Kidney (tissue), 14 donors: ENCODE results near the gene WDTC1. TPM values are rescaled to one million over a fixed set of nuclear protein-coding genes. Genes with fewer than 3 reads are reported as not detected.
"Not testable (repeated sequence)": the region's sequence is repeated elsewhere in the genome, so short reads cannot be mapped to it uniquely, and the experiment has no call there.

Experiments
- DNase-seq, 5 donors: peaks; one replicate each; pipeline ENCODE4 v3.0.0-alpha.2; 2013 to 2020
- FAIRE-seq: peaks from 2 replicates; lab custom pipeline; 2012; peaks lifted over from hg19 to GRCh38; lab: Jason Lieb, UNC
- H3K27ac ChIP-seq, 2 donors: one replicate each; pipeline ENCODE4 v1.7.0; 2013; ENCODE audit warnings: low read depth in 2 of 2, low read length in 2 of 2, inconsistent platforms in 1 of 2
- H3K27me3 ChIP-seq: one replicate; pipeline ENCODE4 v1.7.1; 2013; ENCODE audit warnings: low read length, inconsistent platforms; ENCODE audit not compliant: control insufficient read depth, insufficient read depth
- H3K36me3 ChIP-seq, 3 donors: one replicate each; pipeline versions ENCODE4 v1.7.0 to v1.7.1; 2013; ENCODE audit warnings: low read length in 3 of 3, control low read depth in 1 of 3, inconsistent platforms in 1 of 3; ENCODE audit not compliant: insufficient read depth in 3 of 3, control insufficient read depth in 2 of 3
- H3K4me1 ChIP-seq, 3 donors: one replicate each; pipeline versions ENCODE4 v1.7.0 to v1.7.1; 2013; ENCODE audit warnings: low read length in 3 of 3, inconsistent platforms in 1 of 3, low read depth in 1 of 3; ENCODE audit not compliant: control insufficient read depth in 2 of 3, insufficient read depth in 2 of 3
- H3K4me3 ChIP-seq, 3 donors: one replicate each; pipeline versions ENCODE4 v1.7.0 to v1.8.1; 2013; ENCODE audit warnings: low read length in 3 of 3, control low read depth in 1 of 3, inconsistent platforms in 1 of 3
- H3K9ac ChIP-seq, 3 donors: one replicate each; pipeline versions ENCODE4 v1.7.0 to v1.7.1; 2013; ENCODE audit warnings: low read length in 3 of 3, control low read depth in 1 of 3, inconsistent platforms in 1 of 3
- H3K9me3 ChIP-seq, 3 donors: one replicate each; pipeline versions ENCODE4 v1.7.0 to v1.7.1; 2013; ENCODE audit warnings: low read length in 3 of 3, control low read depth in 1 of 3, inconsistent platforms in 1 of 3; ENCODE audit not compliant: control insufficient read depth in 2 of 3, insufficient read depth in 1 of 3
- intact Hi-C: fragments of 100-400 bp; cut with DNase I; formaldehyde crosslinking; loops from one replicate; pipeline ENCODE4 v1.11.1; 2022
- polyA plus RNA-seq: library from polyadenylated mRNA; stranded (reverse); fragments of 350-450 nt; fragmentation: Illumina TruSeq; extraction: RNeasy Lipid Tissue Mini Kit (QIAGEN cat#74804); gene quantifications from one replicate; pipeline ENCODE4 v1.2.3, GENCODE V29; 2014; ENCODE audit warnings: low read depth, low replicate concordance; ENCODE audit not compliant: insufficient read depth
- total RNA-seq: library from RNA; stranded (reverse); fragmentation: NEBNext Ultra II Directional; extraction: Animal tissue kit (Norgen Biotek cat#: 25700); gene quantifications from one replicate; pipeline ENCODE4 v1.2.1, GENCODE V29; 2021
- TF ChIP-seq, protein P1 (sequence below): IDR thresholded peaks from 3 replicates; pipeline ENCODE4 v1.5.1; 2012; ENCODE audit warnings: mild to moderate bottlenecking, moderate library complexity, borderline replicate concordance; ENCODE audit not compliant: insufficient read depth; ENCODE audit errors: extremely low read depth
- donor health status: control.
- donor health status: control.
- donor health status: control.
- donor health status: control.
- donor health status: control.
- donor health status: DM: yes; HTN: yes; CAD: no.
- donor health status: Normal renal cell carcinoma (clear cell type).

Gene WDTC1
- total and polyA plus RNA-seq, 2 donors from 2014 or later: 23.7 to 42.2 TPM

DNA sequence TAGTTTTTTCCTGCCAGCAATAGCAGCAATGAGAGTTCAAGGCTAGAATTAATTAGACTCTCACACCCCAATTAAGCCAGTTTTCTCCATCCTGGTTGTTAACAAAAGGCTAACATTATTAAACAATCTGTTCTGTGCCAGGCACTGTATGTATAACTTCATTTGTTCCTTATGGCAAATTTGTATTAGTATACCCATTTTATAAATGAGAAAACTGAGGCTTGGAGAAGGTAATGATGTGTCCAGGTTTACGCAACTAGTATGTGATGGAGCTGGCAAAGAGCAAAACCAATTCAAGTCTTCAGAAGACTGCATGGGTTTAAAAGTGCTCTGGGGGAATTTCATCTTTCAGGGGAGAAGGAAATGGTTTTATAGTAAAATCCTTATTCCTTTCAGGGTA, 41.2 kb upstream of the WDTC1 start:
- Histone ChIP-seq H3K4me3 (no peak overlapping the region), H3K9ac (no peak overlapping the region), H3K36me3 (no peaks in the 10 kb centered on the region), H3K27ac (no peak overlapping the region), H3K9me3 (no peaks in the 10 kb centered on the region), H3K27me3 (no peaks in the 10 kb centered on the region), H3K4me1 (no peaks in the 10 kb centered on the region)
- FAIRE-seq: no peak
- TF ChIP-seq, protein P1, sequence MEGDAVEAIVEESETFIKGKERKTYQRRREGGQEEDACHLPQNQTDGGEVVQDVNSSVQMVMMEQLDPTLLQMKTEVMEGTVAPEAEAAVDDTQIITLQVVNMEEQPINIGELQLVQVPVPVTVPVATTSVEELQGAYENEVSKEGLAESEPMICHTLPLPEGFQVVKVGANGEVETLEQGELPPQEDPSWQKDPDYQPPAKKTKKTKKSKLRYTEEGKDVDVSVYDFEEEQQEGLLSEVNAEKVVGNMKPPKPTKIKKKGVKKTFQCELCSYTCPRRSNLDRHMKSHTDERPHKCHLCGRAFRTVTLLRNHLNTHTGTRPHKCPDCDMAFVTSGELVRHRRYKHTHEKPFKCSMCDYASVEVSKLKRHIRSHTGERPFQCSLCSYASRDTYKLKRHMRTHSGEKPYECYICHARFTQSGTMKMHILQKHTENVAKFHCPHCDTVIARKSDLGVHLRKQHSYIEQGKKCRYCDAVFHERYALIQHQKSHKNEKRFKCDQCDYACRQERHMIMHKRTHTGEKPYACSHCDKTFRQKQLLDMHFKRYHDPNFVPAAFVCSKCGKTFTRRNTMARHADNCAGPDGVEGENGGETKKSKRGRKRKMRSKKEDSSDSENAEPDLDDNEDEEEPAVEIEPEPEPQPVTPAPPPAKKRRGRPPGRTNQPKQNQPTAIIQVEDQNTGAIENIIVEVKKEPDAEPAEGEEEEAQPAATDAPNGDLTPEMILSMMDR: no peak
- intact Hi-C loops: no loop called here
- DNase-seq: no peak

DNA sequence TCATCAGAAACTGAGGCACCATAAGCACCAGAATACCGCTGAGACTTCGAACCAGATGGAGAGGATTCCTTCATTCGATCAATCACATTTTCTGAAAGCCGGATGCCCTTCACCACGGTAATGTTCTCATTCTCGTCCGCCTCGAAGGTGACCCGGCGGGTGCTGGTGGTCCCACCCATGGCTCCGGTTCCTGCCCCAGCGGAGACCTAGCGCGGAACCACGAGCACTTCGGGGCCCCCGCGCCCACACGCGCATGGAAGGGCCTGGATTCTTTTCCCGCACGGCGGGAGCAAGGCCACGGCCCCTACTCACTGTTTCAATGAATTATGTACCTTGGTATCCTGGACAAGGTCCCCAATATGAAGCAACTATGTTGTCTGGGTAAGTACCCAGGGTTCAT, 33.1 kb upstream of the WDTC1 start:
- Histone ChIP-seq H3K27ac (no peak overlapping the region), H3K4me1 (no peaks in the 10 kb centered on the region), H3K4me3 (no peak overlapping the region), H3K27me3 (no peaks in the 10 kb centered on the region), H3K36me3 (no peaks in the 10 kb centered on the region), H3K9me3 (no peaks in the 10 kb centered on the region), H3K9ac (no peak overlapping the region)
- FAIRE-seq (no peak), DNase-seq (no peak)
- intact Hi-C loops: no loop called here
- TF ChIP-seq, protein P1: no peak

DNA sequence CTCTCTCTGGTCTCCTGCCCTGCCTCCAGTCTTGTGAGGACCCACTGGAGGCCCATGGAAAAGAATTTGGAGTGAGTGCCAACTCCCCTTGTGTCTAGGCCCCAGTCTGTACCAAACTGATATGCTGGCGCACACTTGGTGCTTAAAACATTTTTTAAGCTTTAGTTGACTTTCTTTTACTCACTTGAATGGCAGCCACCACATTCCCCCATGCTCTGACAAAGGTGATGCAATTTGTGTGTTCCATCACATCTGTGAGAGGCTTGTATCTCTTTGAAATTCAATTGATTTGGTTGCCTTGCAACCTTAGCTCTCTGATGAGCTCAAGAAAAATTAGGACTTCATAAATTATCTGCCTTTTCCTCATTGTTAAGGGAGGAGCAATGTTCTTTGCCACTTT, 30.5 kb upstream of the WDTC1 start:
- Histone ChIP-seq H3K36me3 (no peaks in the 10 kb centered on the region), H3K9me3 (no peaks in the 10 kb centered on the region), H3K4me3 (no peak overlapping the region), H3K9ac (no peak overlapping the region), H3K27ac (no peak overlapping the region), H3K4me1 (no peaks in the 10 kb centered on the region), H3K27me3 (no peaks in the 10 kb centered on the region)
- TF ChIP-seq, protein P1: no peak
- DNase-seq (no peak), FAIRE-seq (no peak)
- intact Hi-C loops: no loop called here

DNA sequence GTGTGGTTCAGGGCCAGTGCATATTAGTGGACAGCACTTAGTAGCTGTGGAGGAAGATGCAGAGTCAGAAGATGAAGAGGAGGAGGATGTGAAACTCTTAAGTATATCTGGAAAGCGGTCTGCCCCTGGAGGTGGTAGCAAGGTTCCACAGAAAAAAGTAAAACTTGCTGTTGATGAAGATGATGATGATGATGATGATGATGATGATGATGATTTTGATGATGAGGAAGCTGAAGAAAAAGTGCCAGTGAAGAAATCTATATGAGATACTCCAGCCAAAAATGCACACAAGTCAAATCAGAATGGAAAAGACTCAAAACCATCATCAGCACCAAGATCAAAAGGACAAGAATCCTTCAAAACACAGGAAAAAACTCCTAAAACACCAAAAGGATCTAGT, 27.2 kb upstream of the WDTC1 start:
- H3K27ac ChIP-seq, FAIRE-seq, H3K9ac ChIP-seq, H3K4me1 ChIP-seq, H3K9me3 ChIP-seq, H3K36me3 ChIP-seq, DNase-seq, H3K27me3 ChIP-seq, H3K4me3 ChIP-seq, intact Hi-C loops: not testable (repeated sequence)

DNA sequence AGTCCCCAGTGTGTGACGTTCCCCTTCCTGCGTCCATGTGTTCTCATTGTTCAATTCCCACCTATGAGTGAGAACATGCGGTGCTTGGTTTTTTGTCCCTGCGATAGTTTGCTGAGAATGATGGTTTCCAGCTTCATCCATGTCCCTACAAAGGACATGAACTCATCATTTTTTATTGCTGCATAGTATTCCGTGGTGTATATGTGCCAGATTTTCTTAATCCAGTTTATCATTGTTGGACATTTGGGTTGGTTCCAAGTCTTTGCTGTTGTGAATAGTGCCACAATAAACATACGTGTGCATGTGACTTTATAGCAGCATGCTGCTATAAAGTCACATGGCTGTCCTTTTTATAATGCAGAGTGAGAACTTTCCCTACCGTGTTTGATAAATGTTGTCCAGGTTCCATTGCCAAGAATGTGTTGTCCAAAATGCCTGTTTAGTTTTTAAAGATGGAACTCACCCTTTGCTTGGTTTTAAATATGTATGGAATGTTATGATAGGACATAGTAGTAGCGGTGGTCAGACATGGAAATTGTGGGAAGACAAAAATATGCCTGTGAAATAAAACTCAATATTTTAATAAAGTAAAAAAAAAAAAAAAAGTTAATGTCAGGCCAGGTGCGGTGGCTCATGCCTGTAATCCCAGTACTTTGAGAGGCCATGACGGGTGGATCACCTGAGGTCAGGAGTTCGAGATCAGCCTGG, 26.1 kb upstream of the WDTC1 start:
- intact Hi-C loops, FAIRE-seq, H3K27me3 ChIP-seq, H3K36me3 ChIP-seq, DNase-seq, H3K9ac ChIP-seq, H3K27ac ChIP-seq, H3K9me3 ChIP-seq, H3K4me3 ChIP-seq, H3K4me1 ChIP-seq: not testable (repeated sequence)
